Measurements from ENCODE around the gene KLHL42. TPM values are rescaled to one million over a fixed set of nuclear protein-coding genes. Genes with fewer than 3 reads are reported as not detected.
"Not testable (repeated sequence)": the region's sequence is repeated elsewhere in the genome, so short reads cannot be mapped to it uniquely, and the experiment has no call there.

The KLHL42 gene
- total RNA-seq, 1 experiment from 2014 or later, result 35.8 TPM

DNA sequence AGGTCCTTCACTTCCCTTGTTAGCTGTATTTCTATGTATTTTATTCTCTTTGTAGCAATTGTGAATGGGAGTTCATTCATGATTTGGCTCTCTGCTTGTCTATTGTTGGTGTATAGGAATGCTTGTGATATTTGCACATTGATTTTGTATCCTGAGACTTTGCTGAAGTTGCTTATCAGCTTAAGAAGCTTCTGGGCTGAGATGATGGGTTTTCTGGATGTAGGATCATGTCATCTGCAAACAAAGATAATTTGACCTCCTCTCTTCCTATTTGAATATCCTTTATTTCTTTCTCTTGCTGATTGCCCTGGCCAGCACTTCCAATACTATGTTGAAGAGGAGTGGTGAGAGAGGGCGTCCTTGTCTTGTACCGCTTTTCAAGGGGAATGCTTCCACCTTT lies 67.3 kb downstream of the KLHL42 start:
- not testable (repeated sequence) for H3K56ac ChIP-seq (ENCODE audit: insufficient read length, low read depth, low read length); H4K20me1 ChIP-seq (ENCODE audit: control insufficient read depth, insufficient read depth, insufficient read length); H2BK5ac ChIP-seq (ENCODE audit: insufficient read length, low read length); H4K5ac ChIP-seq (ENCODE audit: insufficient read length, low read depth, low read length); H3K9ac ChIP-seq (ENCODE audit: extremely low read depth, insufficient read length, low read length); H4K8ac ChIP-seq (replicated peaks; ENCODE audit: insufficient read length, low read depth, low read length); H2AFZ ChIP-seq (ENCODE audit: low read length); H3K79me1 ChIP-seq (ENCODE audit: insufficient read depth, low read depth, low read length, poor library complexity, severe bottlenecking); H3K27me3 ChIP-seq (ENCODE audit: insufficient read depth, low read length); H3K4me1 Mint-ChIP-seq; H2BK12ac ChIP-seq (ENCODE audit: insufficient read length, low read depth, low read length); H3K4me2 ChIP-seq (ENCODE audit: insufficient read depth, insufficient read length, low read length); H3K23me2 ChIP-seq (ENCODE audit: insufficient read length, low read depth, low read length, poor library complexity, severe bottlenecking); H3K14ac ChIP-seq (ENCODE audit: insufficient read depth, low read length); H3K4me1 ChIP-seq (ENCODE audit: insufficient read depth, low read length); H3K27ac Mint-ChIP-seq; H3K27ac ChIP-seq (ENCODE audit: insufficient read length, low read depth, low read length); H3K9me3 Mint-ChIP-seq; H3K27me3 Mint-ChIP-seq (ENCODE audit: low read depth); H2BK20ac ChIP-seq (ENCODE audit: low read depth, low read length, poor library complexity, severe bottlenecking); H3K23ac ChIP-seq (ENCODE audit: insufficient read length, low read depth, low read length); DNase-seq; H3K79me2 ChIP-seq (ENCODE audit: insufficient read depth, low read length); H3K4me3 Mint-ChIP-seq; H2AK5ac ChIP-seq (ENCODE audit: insufficient read length, low read length); H3K4ac ChIP-seq (ENCODE audit: low read depth, low read length); H4K91ac ChIP-seq (ENCODE audit: insufficient read length, low read depth, low read length); H3K9me3 ChIP-seq (ENCODE audit: control insufficient read depth, low read depth, low read length); H3T11ph ChIP-seq (ENCODE audit: low read length); H3K18ac ChIP-seq (ENCODE audit: insufficient read length, low read depth, low read length); H3K36me3 Mint-ChIP-seq (ENCODE audit: insufficient read depth in 1 of 3, low read depth in 3 of 3); H2BK120ac ChIP-seq (ENCODE audit: low read depth, low read length, poor library complexity, severe bottlenecking); H2BK15ac ChIP-seq (ENCODE audit: low read depth, low read length)
- WGBS (ENCODE audit: extremely low coverage, insufficient read length, low lambda C conversion rate), result no CpG with 5 or more reads among the region's 2 CpGs

Measured in H9 (cell line).